ENCODE data around the gene BCL11A.

Gene BCL11A

GRCh38 chr2:60509066-60509465 lies 44.4 kb downstream of the BCL11A start:
- no peak overlapping the region for H3K4me3 ChIP-seq (ENCODE audit: low read depth, low read length)

- H3K4me3 ChIP-seq (ENCODE audit: low read depth, low read length): no peak overlapping the region
These were observed 45.0 kb downstream of the BCL11A start for GRCh38 chr2:60508339-60508917.

- no peak overlapping the region for H3K4me3 ChIP-seq (ENCODE audit: low read depth, low read length)
These were observed 46.1 kb downstream of the BCL11A start for GRCh38 chr2:60507211-60507965.

- H3K4me3 ChIP-seq (ENCODE audit: low read depth, low read length): no peak overlapping the region
These were observed 47.6 kb downstream of the BCL11A start for GRCh38 chr2:60505880-60506260.

GRCh38 chr2:60505240-60505879 lies 48.1 kb downstream of the BCL11A start:
- H3K4me3 ChIP-seq (ENCODE audit: low read depth, low read length): no peak overlapping the region

GRCh38 chr2:60504049-60504448 lies 49.4 kb downstream of the BCL11A start:
- no peak overlapping the region for H3K4me3 ChIP-seq (ENCODE audit: low read depth, low read length)

- no peak overlapping the region for H3K4me3 ChIP-seq (ENCODE audit: low read depth, low read length)
These were observed 51.3 kb downstream of the BCL11A start for GRCh38 chr2:60502144-60502543.

GRCh38 chr2:60500861-60501260 lies 52.6 kb downstream of the BCL11A start:
- H3K4me3 ChIP-seq (ENCODE audit: low read depth, low read length): no peak overlapping the region

- no peak overlapping the region for H3K4me3 ChIP-seq (ENCODE audit: low read depth, low read length)
These were observed 53.7 kb downstream of the BCL11A start for GRCh38 chr2:60499651-60500265.

GRCh38 chr2:60498816-60499429 lies 54.5 kb downstream of the BCL11A start:
- no peak overlapping the region for H3K4me3 ChIP-seq (ENCODE audit: low read depth, low read length)

- H3K4me3 ChIP-seq (ENCODE audit: low read depth, low read length): no peak overlapping the region
These were observed 55.2 kb downstream of the BCL11A start for GRCh38 chr2:60498127-60498815.

- no peak overlapping the region for H3K4me3 ChIP-seq (ENCODE audit: low read depth, low read length)
These were observed 56.0 kb downstream of the BCL11A start for GRCh38 chr2:60497500-60497899.

- H3K4me3 ChIP-seq (ENCODE audit: low read depth, low read length): no peak overlapping the region
These were observed 56.5 kb downstream of the BCL11A start for GRCh38 chr2:60496956-60497355.

GRCh38 chr2:60496475-60496874 lies 57.0 kb downstream of the BCL11A start:
- no peak overlapping the region for H3K4me3 ChIP-seq (ENCODE audit: low read depth, low read length)

GRCh38 chr2:60495041-60495625 lies 58.3 kb downstream of the BCL11A start:
- H3K4me3 ChIP-seq (ENCODE audit: low read depth, low read length): no peak overlapping the region

- H3K4me3 ChIP-seq (ENCODE audit: low read depth, low read length): no peak overlapping the region
These were observed 59.6 kb downstream of the BCL11A start for GRCh38 chr2:60493804-60494387.

GRCh38 chr2:60492548-60492947 lies 60.9 kb downstream of the BCL11A start:
- H3K4me3 ChIP-seq (ENCODE audit: low read depth, low read length): no peak overlapping the region

GRCh38 chr2:60490848-60491247 lies 62.6 kb downstream of the BCL11A start:
- no peak overlapping the region for H3K4me3 ChIP-seq (ENCODE audit: low read depth, low read length)

- H3K4me3 ChIP-seq (ENCODE audit: low read depth, low read length): no peak overlapping the region
These were observed 63.0 kb downstream of the BCL11A start for GRCh38 chr2:60490441-60490840.

GRCh38 chr2:60489289-60489688 lies 64.2 kb downstream of the BCL11A start:
- no peak overlapping the region for H3K4me3 ChIP-seq (ENCODE audit: low read depth, low read length)

Data from iPS-11a (cell line).